ENCODE data around the gene ZDHHC13.

DNA sequence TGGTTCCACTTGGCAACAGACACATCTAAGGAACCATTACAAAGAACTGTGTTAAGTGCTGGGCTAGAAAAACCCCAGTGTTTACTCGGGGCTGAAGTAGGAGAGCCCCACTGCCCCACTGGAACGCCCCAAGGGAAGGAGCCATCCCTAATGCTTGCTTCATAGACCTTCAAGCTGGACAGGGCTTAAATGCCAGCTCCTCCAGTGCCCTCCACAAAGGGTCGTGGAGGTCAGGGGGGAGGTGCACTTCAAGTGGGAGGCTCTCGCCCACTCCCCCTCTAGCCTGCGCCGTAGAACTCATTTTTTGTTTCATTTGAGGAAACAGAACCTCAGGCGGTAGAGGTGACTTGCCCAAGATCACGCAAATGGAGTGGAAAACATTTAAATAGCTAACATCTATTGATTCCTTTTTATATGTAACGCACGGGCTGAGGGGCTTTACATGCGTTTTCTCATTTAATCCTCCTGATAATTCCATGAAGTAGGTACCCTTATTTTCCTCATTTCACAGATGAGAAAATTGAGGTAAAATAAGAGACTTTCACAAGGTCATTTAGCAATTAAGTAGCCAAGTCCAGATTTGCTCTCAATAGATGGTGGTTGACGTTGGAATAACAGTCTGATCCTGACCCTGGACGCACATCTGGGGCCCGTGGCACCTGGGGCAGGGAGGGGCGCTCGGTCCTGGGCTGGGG, 545 bp upstream of the ZDHHC13 start:
- TF ChIP-seq POLR2AphosphoS2 (IDR thresholded peaks at IDR 0.05; ENCODE audit: low read length) (no peak), CBX1 (IDR thresholded peaks at IDR 0.05; ENCODE audit: low read depth) (no peak), SIRT6 (IDR thresholded peaks at IDR 0.05; ENCODE audit: low read depth, low read length) (no peak), POLR2AphosphoS5 (IDR thresholded peaks at IDR 0.05; ENCODE audit: control insufficient read depth, insufficient read depth, low read depth, low read length) (no peak)
- TF ChIP-seq, protein P1, sequence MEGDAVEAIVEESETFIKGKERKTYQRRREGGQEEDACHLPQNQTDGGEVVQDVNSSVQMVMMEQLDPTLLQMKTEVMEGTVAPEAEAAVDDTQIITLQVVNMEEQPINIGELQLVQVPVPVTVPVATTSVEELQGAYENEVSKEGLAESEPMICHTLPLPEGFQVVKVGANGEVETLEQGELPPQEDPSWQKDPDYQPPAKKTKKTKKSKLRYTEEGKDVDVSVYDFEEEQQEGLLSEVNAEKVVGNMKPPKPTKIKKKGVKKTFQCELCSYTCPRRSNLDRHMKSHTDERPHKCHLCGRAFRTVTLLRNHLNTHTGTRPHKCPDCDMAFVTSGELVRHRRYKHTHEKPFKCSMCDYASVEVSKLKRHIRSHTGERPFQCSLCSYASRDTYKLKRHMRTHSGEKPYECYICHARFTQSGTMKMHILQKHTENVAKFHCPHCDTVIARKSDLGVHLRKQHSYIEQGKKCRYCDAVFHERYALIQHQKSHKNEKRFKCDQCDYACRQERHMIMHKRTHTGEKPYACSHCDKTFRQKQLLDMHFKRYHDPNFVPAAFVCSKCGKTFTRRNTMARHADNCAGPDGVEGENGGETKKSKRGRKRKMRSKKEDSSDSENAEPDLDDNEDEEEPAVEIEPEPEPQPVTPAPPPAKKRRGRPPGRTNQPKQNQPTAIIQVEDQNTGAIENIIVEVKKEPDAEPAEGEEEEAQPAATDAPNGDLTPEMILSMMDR (IDR thresholded peaks at IDR 0.05 in 2 of 3, conservative IDR thresholded peaks at IDR 0.05 in 1 of 3; ENCODE audit: insufficient read depth in 2 of 3, low read depth in 1 of 3, low read length in 3 of 3): no peak

Data from K562 (cell line).